ENCODE data around the gene NEUROG2. TPM values are rescaled to one million over a fixed set of nuclear protein-coding genes. Genes with fewer than 3 reads are reported as not detected.

Gene NEUROG2
- total RNA-seq, 1 experiment from 2014 or later, result not detected

GRCh38 chr4:112514647-112515197, 1.3 kb downstream of the NEUROG2 start:
- Histone ChIP-seq H3K9ac (ENCODE audit: extremely low read depth, insufficient read length, low read length) (no peak overlapping the region), H3K23ac (ENCODE audit: insufficient read length, low read depth, low read length) (no peak overlapping the region), H3T11ph (ENCODE audit: low read length) (no peak overlapping the region), H2BK5ac (ENCODE audit: insufficient read length, low read length) (no peak overlapping the region), H4K91ac (ENCODE audit: insufficient read length, low read depth, low read length) (no peak overlapping the region), H3K79me1 (ENCODE audit: insufficient read depth, low read depth, low read length, poor library complexity, severe bottlenecking) (no peaks in the 10 kb centered on the region), H3K56ac (ENCODE audit: insufficient read length, low read depth, low read length) (no peak overlapping the region), H3K23me2 (ENCODE audit: insufficient read length, low read depth, low read length, poor library complexity, severe bottlenecking) (peaks cover 33% of the 10 kb centered on the region), H2BK12ac (ENCODE audit: insufficient read length, low read depth, low read length) (no peak overlapping the region), H3K79me2 (ENCODE audit: insufficient read depth, low read length) (no peaks in the 10 kb centered on the region), H2AFZ (ENCODE audit: low read length) (no peak overlapping the region), H3K14ac (ENCODE audit: insufficient read depth, low read length) (no peak overlapping the region), H4K5ac (ENCODE audit: insufficient read length, low read depth, low read length) (no peak overlapping the region), H3K4ac (ENCODE audit: low read depth, low read length) (no peak overlapping the region), H3K18ac (ENCODE audit: insufficient read length, low read depth, low read length) (no peak overlapping the region), H3K27ac (ENCODE audit: insufficient read length, low read depth, low read length) (no peak overlapping the region), H3K4me2 (ENCODE audit: insufficient read depth, insufficient read length, low read length) (peak overlapping the region; percentile 88), H4K8ac (replicated peaks; ENCODE audit: insufficient read length, low read depth, low read length) (no peak overlapping the region), H2BK120ac (ENCODE audit: low read depth, low read length, poor library complexity, severe bottlenecking) (no peak overlapping the region), H2BK20ac (ENCODE audit: low read depth, low read length, poor library complexity, severe bottlenecking) (no peak overlapping the region), H2AK5ac (ENCODE audit: insufficient read length, low read length) (no peak overlapping the region), H3K27me3 (ENCODE audit: insufficient read depth, low read length) (peaks cover 90% of the 10 kb centered on the region), H3K9me3 (ENCODE audit: control insufficient read depth, low read depth, low read length) (no peaks in the 10 kb centered on the region), H4K20me1 (ENCODE audit: control insufficient read depth, insufficient read depth, insufficient read length) (no peaks in the 10 kb centered on the region), H2BK15ac (ENCODE audit: low read depth, low read length) (no peak overlapping the region), H3K4me1 (ENCODE audit: insufficient read depth, low read length) (0 out of 2 replicates have a peak, but pooled peaks cover 5% of the 10 kb centered on the region)
- H3K4me1 Mint-ChIP-seq, result peaks cover 41 to 63% of the 10 kb centered on the region in 2 experiments
- DNase-seq, result peak; percentile 59
- peaks cover 6 to 18% of the 10 kb centered on the region in 2 experiments; a peak in 3 of 5 replicates for H3K9me3 Mint-ChIP-seq
- no CpG with 5 or more reads among the region's 52 CpGs for WGBS (ENCODE audit: extremely low coverage, insufficient read length, low lambda C conversion rate)
- H3K36me3 Mint-ChIP-seq (ENCODE audit: insufficient read depth in 1 of 3, low read depth in 3 of 3), result peaks cover 0 to 4% (median 0%) of the 10 kb centered on the region in 3 experiments; a peak in 2 of 7 replicates
- H3K27me3 Mint-ChIP-seq (ENCODE audit: low read depth), result peaks cover 99% of the 10 kb centered on the region
- peak overlapping the region; percentile 71 to 90 for H3K4me3 Mint-ChIP-seq
- no peak overlapping the region for H3K27ac Mint-ChIP-seq
- TF ChIP-seq, protein P1, sequence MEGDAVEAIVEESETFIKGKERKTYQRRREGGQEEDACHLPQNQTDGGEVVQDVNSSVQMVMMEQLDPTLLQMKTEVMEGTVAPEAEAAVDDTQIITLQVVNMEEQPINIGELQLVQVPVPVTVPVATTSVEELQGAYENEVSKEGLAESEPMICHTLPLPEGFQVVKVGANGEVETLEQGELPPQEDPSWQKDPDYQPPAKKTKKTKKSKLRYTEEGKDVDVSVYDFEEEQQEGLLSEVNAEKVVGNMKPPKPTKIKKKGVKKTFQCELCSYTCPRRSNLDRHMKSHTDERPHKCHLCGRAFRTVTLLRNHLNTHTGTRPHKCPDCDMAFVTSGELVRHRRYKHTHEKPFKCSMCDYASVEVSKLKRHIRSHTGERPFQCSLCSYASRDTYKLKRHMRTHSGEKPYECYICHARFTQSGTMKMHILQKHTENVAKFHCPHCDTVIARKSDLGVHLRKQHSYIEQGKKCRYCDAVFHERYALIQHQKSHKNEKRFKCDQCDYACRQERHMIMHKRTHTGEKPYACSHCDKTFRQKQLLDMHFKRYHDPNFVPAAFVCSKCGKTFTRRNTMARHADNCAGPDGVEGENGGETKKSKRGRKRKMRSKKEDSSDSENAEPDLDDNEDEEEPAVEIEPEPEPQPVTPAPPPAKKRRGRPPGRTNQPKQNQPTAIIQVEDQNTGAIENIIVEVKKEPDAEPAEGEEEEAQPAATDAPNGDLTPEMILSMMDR (conservative IDR thresholded peaks at IDR 0.05), result peak; percentile 46
